Fibroblast of skin of right quadriceps (primary cell): Measurements from ENCODE around the gene MRPL14.
"Not testable (repeated sequence)": the region's sequence is repeated elsewhere in the genome, so short reads cannot be mapped to it uniquely, and the experiment has no call there.

Experiments
- DNase-seq: peaks from one replicate; pipeline ENCODE4 v3.0.0-alpha.2; 2013

Gene MRPL14

DNA sequence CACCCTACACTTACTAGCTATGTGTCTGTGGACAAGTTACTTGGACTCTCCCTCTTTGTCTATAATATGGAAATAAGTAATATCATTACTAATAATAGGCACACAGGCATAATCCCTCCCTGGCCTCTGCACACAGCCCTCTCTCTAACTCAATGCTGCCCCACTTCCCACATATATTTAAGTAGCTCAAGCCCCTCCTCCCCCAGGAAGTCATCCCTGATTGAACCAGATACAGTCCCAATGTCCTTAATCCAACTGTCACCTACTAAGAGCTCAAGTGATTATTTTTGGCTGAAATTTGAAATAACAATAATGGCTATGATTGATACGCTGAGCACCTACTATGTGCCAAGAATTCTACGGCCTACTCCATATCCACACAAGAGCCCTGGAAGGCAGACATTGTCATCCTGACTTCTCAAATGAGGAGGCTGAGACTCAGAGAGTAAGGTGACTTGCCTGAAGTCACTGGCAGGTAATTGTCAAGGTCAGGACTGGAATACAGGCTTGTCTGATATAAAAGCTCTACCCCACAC, 29.4 kb downstream of the MRPL14 start:
- no peak for DNase-seq

DNA sequence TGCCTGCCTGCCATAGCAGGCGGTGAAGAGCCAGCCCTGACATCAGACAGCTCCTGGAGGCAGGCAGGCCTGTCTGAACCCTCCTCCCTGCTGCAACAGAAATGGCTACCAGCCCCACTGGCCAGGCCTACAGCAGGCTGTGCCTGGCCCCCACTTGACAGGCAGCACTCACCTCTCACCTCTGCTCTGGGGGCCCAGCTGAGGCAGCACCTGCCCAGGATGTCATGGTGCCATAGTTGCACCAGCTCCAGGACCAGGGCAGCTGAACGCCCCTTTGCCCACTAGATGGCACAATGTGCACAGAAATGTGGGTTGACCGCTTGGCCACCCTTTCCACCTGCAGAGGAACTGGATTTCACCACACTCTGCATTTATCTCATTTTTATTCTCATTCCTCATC, 30.6 kb downstream of the MRPL14 start:
- DNase-seq, result peak; percentile 58

DNA sequence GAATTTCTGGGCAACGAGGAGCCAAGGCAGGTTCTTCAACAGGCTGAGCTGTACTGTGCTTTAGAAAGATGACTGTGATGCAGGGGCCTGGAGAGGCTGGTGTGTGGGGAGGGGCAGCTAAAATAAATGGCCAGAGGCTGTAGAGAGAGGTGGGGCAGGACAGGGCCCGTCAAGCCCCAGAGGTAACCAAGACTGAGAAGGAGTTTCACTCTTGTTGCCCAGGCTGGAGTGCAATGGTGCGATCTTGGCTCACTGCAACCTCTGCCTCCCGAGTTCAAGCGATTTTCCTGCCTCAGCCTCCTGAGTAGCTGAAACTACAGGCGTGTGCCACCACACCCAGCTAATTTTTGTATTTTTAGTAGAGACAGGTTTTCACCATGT, 32.0 kb downstream of the MRPL14 start:
- DNase-seq, result not testable (repeated sequence)

DNA sequence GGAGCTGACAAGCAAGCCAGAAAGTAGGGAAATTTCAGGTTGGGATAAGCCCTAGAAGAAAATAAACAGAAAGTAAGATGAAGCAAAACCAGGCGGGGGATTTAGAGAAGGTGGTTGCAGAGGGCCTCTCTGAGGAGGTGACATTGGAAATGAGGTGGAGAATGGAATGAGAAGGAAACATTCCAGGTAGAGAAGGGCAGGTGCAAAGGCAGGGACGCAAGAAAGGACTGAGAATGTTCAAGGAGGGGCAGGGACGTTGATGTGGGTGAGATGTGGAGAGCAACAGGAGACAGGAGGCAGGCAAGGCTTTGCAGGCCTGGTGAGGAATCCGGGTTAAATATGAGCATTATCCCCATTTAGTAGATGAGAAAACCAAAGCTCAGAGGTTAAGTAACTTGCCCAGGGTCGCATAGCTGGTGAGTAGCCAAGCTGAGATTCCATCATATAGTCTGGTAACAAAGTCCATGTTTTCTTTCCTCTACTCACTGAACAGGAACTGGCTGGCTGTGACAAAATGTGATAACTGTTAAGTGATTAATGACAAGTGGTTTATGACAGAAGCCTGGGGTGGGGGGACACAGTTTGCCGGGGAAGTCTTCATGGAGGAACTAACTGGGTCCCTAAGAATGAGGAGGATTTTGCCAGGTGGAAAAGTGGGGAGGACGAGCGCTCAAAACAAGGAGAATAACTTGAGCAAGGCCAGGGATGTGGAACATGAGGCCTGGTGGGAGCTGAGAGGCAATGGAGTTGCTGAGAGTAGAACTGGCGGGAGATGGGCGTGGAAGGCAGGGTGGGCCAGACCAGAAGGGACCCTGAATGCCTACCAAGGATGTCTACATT, 32.6 kb downstream of the MRPL14 start:
- DNase-seq, result no peak

DNA sequence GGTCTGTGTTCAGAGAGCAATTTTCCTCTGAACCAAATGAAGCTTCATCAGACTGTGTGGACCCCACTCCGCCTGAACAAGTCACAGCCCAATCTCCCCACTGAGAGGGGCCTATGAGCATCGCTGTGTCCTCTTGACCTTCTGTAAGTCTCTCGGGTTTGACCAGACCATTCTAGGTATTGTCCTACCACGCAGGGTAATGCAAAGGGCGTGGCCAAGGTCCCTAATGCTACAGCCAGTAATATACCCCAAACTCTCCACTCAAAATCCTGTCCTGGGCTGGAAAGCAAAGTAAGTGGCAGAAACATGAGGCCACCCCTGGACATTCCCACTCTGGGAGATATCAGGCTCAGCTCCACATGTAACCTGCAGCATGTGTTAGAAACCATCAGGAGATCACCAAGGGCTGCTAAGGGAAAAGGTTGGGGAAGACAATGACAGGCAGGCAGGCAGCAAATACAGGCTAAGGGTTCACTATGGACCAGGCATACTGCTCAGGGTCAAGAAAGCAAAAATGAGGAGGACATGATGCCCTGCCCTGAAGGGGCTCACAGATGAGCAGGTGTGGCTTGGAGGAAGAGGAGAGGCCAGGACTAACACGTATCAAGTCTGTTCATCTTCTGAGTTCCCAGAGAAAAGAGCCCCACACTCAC, 33.4 kb downstream of the MRPL14 start:
- DNase-seq, result no peak

DNA sequence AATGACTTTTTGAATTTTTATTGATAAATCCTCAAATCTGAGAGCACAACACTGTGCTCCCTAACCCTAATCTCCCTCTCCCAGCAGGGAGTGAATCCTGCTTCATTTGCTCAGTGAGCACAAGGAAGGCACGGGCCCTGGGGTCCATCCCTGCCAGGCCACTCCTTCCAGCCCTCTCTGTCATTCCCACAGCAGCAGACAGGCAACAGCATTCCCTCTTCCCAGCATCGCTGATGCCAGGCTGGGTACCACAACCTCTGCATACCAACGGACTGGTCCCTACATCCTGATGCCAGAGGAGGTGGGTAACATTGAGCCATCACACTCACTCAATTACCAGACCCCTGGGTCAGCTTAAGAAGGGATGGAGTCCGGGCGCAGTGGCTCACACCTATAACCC, 34.2 kb downstream of the MRPL14 start:
- DNase-seq, result no peak

DNA sequence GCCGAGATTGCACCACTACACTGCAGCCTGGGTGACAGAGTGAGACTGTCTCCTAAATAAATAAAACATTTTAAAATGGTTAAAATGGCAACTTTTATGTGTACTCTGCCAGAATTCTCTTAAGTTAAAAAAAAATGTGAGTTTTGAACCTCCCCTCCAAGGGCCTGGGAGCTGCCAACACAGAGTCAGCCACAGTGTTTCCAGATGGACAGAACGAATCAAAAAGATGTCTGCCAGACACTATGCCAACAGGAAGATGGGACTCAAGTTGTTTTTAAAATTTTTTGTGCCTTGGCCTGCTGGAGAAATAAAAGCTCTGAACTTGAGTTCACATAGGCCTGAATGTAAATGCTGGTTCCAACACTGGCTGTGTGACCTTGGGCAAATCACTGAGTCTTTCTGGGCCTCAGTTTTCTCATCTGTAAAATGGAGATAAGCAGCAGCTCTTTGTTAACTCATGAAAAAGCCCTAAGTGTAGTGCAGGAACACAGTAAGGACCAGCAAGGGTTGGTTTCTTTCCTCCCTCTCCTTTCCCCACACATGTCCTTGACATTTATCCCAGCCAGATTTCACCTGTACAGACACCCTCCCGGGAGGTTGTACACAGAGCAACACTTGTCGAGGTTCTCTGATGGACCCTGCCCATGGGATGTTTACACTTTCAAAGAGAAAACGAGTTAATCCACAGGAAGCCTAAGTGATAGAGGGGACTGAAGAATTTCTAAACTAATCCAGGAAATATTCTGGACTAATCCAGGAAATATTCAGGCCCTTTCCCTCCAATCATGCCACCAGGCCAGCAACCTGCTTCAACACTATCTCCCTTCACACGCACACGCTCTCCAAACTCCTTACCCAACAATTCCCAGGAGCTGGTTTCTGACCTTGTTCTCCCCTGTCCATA, 35.0 kb downstream of the MRPL14 start:
- no peak for DNase-seq

DNA sequence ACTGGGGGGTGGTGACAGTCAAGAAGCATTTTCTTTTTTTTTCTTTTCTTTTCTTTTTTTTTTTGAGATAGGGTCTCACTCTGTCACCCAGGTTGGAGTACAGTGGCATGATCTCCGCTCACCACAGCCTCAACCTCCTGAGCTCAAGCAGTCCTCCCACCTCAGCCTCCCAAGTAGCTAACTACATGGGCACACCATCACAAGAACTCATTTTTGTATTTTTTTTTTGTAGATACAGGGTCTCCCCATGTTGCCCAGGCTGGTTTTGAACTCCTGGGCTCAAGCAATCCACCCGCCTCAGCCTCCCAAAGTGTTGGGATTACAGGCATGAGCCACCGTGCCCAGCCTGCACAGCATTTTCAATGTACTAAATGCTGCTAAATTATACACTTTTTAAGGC, 35.9 kb downstream of the MRPL14 start:
- not testable (repeated sequence) for DNase-seq

DNA sequence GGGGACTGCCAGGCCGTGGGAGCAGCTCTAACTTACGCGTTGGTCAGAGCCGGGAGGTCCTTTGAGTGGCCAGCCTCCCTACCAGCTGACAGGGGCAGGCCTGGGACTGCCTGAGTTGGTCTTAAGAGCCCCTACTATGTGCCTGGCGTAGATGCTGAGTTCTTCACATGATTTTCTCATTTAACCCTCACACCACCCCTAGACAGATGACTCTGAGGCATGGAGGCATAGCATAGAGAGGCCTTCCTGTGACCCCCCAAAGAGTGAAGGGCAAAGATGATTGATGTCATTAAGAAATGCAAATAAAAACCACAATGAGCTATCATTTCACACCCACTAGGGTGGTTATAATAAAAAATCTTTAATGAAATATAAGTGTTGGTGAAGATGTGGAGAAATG, 36.8 kb downstream of the MRPL14 start:
- no peak for DNase-seq

DNA sequence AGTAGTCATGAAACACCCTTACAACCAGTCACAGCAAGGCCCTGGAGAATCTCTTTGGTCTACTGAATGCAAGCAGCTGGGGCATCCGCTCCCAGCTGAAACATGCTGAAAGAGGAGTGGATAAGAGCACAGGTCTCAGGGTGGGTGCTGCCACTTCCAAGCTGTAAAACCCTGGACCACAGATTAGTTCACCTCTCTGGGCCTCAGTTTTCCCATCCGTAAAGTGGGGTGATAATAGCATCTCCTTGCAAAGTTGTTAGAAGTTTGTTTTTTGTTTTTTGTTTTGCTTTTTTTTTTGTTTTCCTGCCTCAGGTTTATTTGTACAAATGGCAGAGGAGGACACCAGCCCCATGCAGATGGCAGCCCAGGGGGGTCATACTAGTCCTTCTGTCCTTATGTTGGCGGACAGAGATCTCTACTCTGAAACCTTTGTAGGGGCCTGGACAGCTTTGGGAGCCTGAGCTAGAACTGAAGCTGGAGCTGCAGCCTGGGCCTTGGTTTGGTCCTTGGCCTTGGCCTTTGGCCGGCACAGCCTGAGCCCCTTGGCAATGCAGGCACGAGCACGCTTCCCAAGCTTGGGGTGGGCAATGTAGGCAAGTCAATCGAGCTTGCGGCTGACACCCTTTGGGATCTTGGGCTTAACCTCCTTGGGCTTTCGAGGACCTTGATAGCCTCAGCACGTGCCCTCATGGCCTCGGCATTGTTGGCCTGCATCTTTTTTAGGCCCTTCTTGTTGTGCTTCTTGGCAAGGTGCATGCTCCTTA, 38.2 kb downstream of the MRPL14 start:
- no peak for DNase-seq

DNA sequence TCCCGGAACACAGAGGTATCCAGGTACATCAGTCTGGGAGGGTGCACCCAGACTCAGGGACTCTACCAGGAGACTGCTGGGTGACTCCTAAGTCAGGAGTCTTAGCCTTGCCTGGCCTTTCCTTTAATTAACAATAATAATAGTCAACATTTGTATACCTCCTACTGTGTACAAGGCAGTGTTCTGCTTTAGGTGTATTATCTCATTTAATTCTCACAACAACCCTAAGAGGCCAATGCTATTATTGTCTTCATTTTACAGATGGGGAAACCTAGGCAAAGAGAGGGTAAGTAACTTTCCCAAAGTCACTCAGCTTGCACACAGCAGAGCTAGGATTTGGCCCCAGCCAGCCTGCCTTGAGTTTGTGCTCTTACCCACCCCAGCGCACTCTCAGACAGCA, 39.6 kb downstream of the MRPL14 start:
- DNase-seq, result no peak

DNA sequence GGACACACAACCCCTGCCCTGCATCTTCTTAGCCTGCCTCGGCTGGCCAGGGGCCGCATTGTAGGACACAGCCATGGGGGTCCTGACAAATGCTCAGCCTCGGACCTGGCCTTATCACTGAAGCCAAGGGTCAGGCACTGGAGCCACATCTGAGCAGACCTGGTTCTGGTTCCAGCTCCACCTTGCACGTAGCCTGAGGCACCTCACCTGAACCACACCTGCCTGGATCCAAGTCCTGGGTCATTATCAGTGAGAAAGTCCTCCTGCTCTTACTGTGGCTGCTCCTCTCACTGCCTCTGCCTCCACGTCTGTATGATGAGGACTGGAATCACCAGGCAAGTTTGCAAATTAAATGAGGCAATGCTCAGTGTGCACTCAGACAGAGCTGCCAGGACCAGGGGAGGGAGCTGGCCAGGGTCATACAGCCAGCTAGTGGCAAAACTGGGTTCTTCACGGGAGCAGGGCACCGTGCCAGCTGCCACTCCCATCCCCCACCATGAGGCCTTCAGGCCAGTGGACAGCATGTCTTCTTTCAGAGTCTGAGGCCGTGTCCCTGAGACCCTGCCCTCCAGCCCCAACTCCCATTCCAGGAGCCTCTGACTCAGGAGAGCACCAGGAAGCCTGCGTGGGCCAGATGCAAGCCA, 40.2 kb downstream of the MRPL14 start:
- no peak for DNase-seq

DNA sequence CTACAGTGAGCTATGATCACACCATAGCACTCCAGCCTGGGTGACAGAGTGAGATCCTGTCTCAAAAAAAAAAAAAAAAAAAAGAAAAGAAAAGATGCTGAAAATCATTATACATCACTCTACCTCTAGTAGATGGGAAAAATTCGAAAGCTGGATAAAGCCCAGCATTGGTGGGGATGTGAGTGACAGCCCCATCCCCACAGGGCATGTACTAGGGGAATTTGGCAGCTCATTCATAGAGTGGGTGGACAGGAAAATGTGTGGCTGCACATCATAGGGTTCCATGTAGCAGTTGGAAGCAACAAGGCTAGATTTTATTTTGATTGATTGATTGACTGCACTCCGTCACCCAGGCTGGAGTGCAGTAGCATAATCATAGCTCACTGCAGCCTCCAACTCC, 42.0 kb downstream of the MRPL14 start:
- no peak for DNase-seq

DNA sequence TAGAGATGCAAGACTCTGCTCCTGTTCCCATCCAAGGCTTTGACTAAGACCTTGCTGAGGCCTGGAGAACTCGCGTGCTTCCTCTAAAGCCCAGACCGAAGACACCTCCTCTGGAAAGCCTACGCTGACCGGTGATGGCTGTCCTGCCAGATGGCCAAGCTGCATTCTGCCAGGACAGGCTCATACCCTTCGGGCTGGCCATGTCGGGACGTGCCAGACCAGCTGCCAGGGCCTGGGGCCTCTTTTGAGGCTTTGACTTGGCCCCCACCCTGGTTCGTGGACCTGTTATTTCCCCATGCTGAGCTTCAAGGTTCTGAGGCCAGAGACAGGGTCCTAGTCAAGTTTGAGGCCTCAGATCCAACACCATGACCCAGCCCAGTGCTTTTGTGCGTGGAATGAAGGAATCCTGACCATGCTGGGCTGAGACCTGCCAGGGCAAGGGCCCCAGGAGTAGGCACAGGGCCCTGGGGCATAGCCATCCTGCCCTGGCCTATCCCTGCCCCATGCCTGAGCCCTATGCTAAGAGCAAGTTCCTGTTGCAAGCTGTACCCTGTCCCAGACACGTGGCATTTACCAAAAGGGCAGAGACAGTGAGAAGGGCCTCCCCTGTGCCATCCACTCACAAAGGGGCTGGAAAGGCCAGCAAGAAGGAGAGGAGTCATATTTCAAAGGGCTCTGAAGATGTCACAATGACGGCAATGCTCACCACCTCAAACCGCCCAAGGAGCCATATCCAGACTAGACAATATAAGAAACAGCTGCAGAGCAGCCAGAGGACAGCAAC, 42.8 kb downstream of the MRPL14 start:
- peak; percentile 71 for DNase-seq

DNA sequence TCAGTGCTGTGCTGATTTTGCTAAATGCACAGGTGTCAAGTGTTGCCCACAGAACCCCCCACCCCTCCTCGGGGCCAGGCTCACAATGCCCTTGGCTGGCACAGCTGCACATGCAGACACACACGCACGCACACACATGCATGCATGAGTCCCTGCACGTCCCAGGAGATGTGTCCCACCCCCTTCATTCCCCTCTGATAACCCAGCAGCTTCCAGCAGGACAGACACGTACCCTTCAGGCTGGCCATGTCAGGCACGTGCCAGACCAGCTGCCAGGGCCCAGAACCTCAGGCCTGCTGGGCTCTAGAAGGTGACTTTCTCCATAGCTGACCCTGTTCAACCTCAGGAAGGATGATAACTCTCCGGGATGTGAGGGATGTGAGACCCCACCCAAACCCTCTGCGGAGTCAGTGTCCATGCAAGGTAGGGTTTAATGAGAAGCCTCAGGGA, 44.4 kb downstream of the MRPL14 start:
- no peak for DNase-seq

DNA sequence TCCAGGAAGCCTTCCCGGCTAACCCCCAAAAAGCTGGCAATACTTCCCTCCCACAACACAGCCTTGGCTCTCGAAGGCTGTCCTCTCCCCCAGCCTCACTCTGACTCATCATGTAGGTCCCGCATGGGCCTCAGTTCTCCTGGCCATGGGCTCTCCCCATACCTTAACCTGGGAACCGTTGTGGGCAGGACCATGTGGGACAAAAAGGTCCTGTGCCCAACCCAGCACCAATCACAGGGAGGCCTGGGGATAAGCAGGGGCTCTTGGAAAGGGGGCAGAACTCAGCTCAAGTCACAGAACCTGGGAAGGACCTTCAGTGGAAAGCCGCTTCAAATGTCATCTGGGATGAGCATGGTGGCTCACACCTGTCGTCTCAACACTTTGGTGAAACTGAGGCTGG, 45.5 kb downstream of the MRPL14 start:
- DNase-seq, result no peak

DNA sequence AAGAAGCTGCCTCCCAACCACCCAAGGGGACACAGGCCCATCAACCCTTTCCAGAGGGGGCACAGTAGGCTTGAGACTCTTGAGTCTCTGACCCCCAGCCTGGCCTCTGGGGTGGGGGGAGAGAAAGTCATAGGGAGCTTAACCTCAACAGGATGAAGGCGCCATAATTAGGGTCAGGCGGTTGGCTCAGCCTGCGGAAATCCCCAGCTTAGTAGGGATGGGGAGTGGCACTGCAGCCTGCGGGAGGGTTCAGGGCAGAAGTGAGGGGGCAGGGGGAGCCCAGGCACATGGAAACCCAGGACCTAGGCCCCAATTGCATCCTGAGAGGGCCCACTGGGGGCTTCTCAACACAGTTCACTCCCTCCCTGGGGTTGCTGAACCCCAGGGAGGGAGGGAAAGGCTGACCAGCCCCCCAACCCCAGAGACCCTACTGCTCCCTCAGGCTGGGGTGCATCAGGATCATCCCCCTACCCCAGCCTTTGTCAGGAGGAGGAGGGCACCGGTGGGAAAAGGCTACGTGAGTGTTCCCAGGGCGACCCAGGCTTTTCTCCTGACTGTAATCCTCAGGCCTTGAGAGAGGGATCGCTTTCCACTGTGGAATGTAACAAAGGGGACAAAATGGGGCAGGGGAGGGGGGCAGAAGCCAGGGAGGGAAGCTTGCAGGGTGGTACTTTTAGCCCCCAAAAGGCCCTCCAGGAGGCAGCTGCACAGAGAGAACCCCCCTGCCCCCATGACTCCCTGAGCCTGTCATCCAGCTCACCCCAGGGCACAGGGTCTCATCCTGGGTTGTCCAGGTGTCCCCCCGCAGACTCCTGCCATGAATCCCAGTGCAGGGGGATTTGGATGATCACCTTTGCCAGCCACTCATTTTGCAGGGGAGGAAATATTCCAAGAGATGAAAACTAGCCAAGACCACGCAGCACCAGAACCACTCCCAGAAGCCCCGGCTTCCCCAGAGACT, 46.4 kb downstream of the MRPL14 start:
- DNase-seq, result no peak

DNA sequence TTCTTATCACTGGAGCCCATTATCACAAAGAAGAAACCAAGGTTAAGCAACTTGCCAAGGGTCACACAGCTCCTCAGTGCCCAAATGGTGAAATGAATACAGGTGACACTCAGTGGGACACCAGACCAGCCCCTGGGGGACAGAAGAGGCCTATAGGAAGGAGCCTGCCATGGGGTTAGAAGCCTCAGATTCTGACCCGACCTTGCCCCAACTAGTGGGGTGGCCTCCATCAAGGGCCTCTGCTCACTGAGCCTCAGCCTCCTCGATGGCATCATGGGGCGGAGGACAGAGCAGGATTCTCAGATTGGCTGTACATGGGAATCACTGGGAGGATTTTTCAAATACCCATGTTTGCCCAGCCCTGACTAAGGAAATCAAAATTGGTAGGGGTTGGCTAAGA, 47.6 kb downstream of the MRPL14 start:
- no peak for DNase-seq

DNA sequence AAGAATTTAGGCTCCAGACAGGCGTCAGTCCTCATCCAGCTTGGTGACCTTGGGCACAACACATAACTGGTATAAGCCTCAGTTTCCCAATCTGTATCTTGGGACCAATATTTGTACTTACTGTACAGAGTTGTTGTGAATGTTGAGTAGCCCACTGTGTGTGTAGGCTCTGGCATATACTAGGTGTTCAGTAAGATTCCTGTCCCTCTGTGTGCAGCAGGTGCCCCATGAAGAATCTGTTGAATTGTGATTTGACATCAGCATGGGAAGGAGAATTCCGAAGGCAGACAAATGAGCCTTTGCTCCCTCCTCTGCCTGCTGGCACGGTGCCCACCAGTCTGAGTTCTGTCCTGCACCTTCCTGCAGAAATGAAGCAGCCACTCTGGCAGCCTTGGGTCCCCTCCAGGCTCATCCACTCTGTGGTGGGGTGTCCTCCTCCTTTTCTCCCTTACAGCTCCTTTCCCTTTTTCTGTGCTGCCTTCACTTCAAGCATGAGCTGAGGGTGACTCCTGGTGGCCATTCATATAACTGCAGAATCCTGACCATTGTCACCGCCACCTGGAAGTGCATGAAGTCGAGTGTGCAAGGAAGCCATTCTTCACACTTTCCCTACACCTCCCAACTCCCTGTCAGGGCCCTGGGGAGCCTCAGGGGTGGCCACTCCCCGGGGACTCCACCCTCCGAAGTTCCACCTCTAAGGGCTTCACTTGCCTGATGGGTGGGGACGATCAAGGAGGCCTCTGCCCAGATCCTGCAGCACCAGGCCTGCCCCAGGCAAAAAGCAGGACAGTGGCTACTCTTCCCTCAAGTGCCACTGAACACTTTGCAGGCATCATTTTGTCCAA, 48.2 kb downstream of the MRPL14 start:
- peak; percentile 69 for DNase-seq
